NT2/D1 (cell line): Measurements from ENCODE around the gene WDR27.
"Not testable (repeated sequence)": the region's sequence is repeated elsewhere in the genome, so short reads cannot be mapped to it uniquely, and the experiment has no call there.

Experiments
- DNase-seq: peaks from one replicate; pipeline ENCODE4 v3.0.0-alpha.2; 2011; ENCODE audit warnings: low read depth, low spot score
- H3K27me3 ChIP-seq: 2 replicates; pipeline ENCODE4 v1.6.0; 2011; ENCODE audit warnings: mild to moderate bottlenecking; ENCODE audit not compliant: insufficient read length, insufficient read depth
- H3K36me3 ChIP-seq: 2 replicates; pipeline ENCODE4 v1.6.1; 2011; ENCODE audit warnings: mild to moderate bottlenecking, low read length, mixed read lengths; ENCODE audit not compliant: insufficient read depth, insufficient read length
- H3K4me1 ChIP-seq: 2 replicates; pipeline ENCODE4 v1.5.1; 2011; ENCODE audit not compliant: insufficient read depth, insufficient read length
- H3K4me3 ChIP-seq: 2 replicates; pipeline ENCODE4 v1.5.1; 2011; ENCODE audit warnings: low read depth; ENCODE audit not compliant: insufficient read length
- H3K9ac ChIP-seq: 2 replicates; pipeline ENCODE4 v1.6.0; 2011; ENCODE audit warnings: low read depth; ENCODE audit not compliant: insufficient read length
- H3K9me3 ChIP-seq: 2 replicates; pipeline ENCODE4 v1.5.1; 2011; ENCODE audit warnings: mild to moderate bottlenecking, low read length; ENCODE audit not compliant: insufficient read depth
- SUZ12 ChIP-seq: IDR thresholded peaks from 2 replicates; pipeline ENCODE4 v1.6.1; 2011; ENCODE audit not compliant: insufficient read length, insufficient read depth; ENCODE audit errors: extremely low read depth
- YY1 ChIP-seq: IDR thresholded peaks from 2 replicates; pipeline ENCODE4 v1.6.1; 2011; ENCODE audit not compliant: insufficient read length, insufficient read depth
- ZNF274 ChIP-seq: IDR thresholded peaks from 2 replicates; pipeline ENCODE4 v1.6.1; 2011; ENCODE audit warnings: mild to moderate bottlenecking, low read depth, low read length

The WDR27 gene

GRCh38 chr6:169445661-169446581 is 255.9 kb downstream of the WDR27 start:
- no peaks in the 10 kb centered on the region for H3K4me1 ChIP-seq
- H3K4me3 ChIP-seq = no peak overlapping the region
- no peaks in the 10 kb centered on the region for H3K27me3 ChIP-seq
- H3K36me3 ChIP-seq = no peaks in the 10 kb centered on the region
- H3K9me3 ChIP-seq = no peaks in the 10 kb centered on the region
- no peak overlapping the region for H3K9ac ChIP-seq
- TF ChIP-seq ZNF274 (no peak), YY1 (no peak), SUZ12 (no peak)
- DNase-seq = no peak

- H3K4me1 ChIP-seq = no peaks in the 10 kb centered on the region
- H3K9ac ChIP-seq = no peak overlapping the region
- no peaks in the 10 kb centered on the region for H3K36me3 ChIP-seq
- no peak for DNase-seq
- H3K27me3 ChIP-seq = no peaks in the 10 kb centered on the region
- no peak overlapping the region for H3K4me3 ChIP-seq
- no peaks in the 10 kb centered on the region for H3K9me3 ChIP-seq
- TF ChIP-seq YY1 = no peak
Measured at GRCh38 chr6:169445227-169445626, 256.6 kb downstream of the WDR27 start.

DNA sequence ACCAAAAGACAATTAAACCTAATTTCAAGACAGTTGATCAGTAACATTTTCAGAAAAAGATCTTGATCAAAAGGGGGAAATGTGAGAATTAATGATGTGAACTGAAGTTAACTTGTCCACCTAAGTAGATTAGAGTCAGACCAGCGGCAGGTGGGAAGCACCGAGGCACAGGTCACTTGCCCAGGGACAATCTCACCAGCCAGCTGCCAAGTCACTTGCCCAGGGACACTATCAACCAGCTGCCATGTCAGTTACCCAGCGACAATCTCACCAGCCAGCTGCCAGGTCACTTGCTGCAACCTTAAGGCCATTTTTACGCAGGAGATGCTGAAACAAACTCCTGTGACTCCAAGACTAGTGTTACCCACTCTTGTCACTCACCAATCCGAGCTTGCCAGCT is 260.5 kb downstream of the WDR27 start:
- DNase-seq = no peak
- Histone ChIP-seq H3K9ac (no peak overlapping the region), H3K27me3 (no peaks in the 10 kb centered on the region), H3K36me3 (no peaks in the 10 kb centered on the region), H3K4me3 (no peak overlapping the region), H3K4me1 (no peaks in the 10 kb centered on the region), H3K9me3 (no peaks in the 10 kb centered on the region; the same call in 1 of the 2 replicates)
- TF ChIP-seq YY1 (no peak), ZNF274 (no peak), SUZ12 (no peak)

GRCh38 chr6:169439710-169440109 is 262.1 kb downstream of the WDR27 start:
- no peak for DNase-seq
- Histone ChIP-seq H3K9ac (no peak overlapping the region), H3K4me3 (no peak overlapping the region), H3K36me3 (no peaks in the 10 kb centered on the region), H3K4me1 (no peaks in the 10 kb centered on the region), H3K27me3 (no peaks in the 10 kb centered on the region), H3K9me3 (peaks cover 8% of the 10 kb centered on the region)
- TF ChIP-seq ZNF274 (no peak), YY1 (no peak), SUZ12 (no peak)

- not testable (repeated sequence) for H3K36me3 ChIP-seq, H3K27me3 ChIP-seq, H3K4me1 ChIP-seq, H3K4me3 ChIP-seq, DNase-seq, H3K9ac ChIP-seq
- peaks cover 41% of the 10 kb centered on the region for H3K9me3 ChIP-seq
Measured at GRCh38 chr6:169434554-169434953, 267.3 kb downstream of the WDR27 start.

GRCh38 chr6:169429001-169429400 is 272.8 kb downstream of the WDR27 start:
- Histone ChIP-seq H3K36me3 (no peaks in the 10 kb centered on the region), H3K27me3 (no peaks in the 10 kb centered on the region), H3K4me1 (peaks cover 12% of the 10 kb centered on the region), H3K9ac (peak overlapping the region; percentile 56), H3K9me3 (peaks cover 27% of the 10 kb centered on the region; the same call in 1 of the 2 replicates), H3K4me3 (no peak overlapping the region)
- DNase-seq = no peak
- TF ChIP-seq YY1 (no peak), SUZ12 (no peak), ZNF274 (no peak)

- peaks cover 27% of the 10 kb centered on the region; the same call in 1 of the 2 replicates for H3K9me3 ChIP-seq
- H3K27me3 ChIP-seq = no peaks in the 10 kb centered on the region
- no peak overlapping the region for H3K4me3 ChIP-seq
- no peak overlapping the region for H3K9ac ChIP-seq
- TF ChIP-seq YY1 (no peak), SUZ12 (no peak), ZNF274 (no peak)
- DNase-seq = no peak
- peaks cover 12% of the 10 kb centered on the region for H3K4me1 ChIP-seq
- H3K36me3 ChIP-seq = no peaks in the 10 kb centered on the region
Measured at GRCh38 chr6:169428532-169428931, 273.3 kb downstream of the WDR27 start.
